Measurements from ENCODE around the gene DMPK.

Gene DMPK

GRCh38 chr19:45770192-45771101 is 11.8 kb downstream of the DMPK start:
- peak; percentile 72 to 77 for DNase-seq (ENCODE audit: low read depth in 2 of 2, low spot score in 1 of 2)

DNA sequence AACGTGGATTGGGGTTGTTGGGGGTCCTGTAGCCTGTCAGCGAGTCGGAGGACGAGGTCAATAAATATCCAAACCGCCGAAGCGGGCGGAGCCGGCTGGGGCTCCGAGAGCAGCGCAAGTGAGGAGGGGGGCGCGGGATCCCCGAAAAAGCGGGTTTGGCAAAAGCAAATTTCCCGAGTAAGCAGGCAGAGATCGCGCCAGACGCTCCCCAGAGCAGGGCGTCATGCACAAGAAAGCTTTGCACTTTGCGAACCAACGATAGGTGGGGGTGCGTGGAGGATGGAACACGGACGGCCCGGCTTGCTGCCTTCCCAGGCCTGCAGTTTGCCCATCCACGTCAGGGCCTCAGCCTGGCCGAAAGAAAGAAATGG is 12.5 kb downstream of the DMPK start:
- no peak for DNase-seq (ENCODE audit: low read depth in 2 of 2, low spot score in 1 of 2)

- peak; percentile 77 to 86 for DNase-seq (ENCODE audit: low read depth in 2 of 2, low spot score in 1 of 2)
Observed at GRCh38 chr19:45768984-45769782, 13.1 kb downstream of the DMPK start, which contains the start of gene SIX5. SIX5 (minus strand) TSS chr19:45769252; CDS start chr19:45768844, 408 bp downstream.

DNA sequence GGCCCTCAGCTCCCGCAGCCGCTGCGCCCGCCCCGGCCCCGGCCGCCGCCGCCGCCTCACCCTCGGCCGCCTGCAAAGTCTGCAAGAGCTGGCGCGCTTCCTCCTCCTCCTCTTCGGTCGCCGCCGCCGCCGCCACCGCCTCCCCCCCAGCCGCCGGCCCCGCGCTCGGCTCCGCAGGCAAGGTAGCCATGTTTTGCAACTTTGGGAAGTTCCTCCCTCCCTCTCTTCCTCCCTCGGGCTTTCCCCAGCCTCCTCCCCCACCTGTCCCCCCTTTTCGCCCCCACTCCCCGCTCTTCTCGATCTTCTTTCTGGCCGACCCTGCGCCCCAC is 13.7 kb downstream of the DMPK start:
- no peak for DNase-seq (ENCODE audit: low read depth in 2 of 2, low spot score in 1 of 2)

GRCh38 chr19:45767881-45768654 is 14.2 kb downstream of the DMPK start:
- DNase-seq (ENCODE audit: low read depth in 2 of 2, low spot score in 1 of 2) = no peak

DNA sequence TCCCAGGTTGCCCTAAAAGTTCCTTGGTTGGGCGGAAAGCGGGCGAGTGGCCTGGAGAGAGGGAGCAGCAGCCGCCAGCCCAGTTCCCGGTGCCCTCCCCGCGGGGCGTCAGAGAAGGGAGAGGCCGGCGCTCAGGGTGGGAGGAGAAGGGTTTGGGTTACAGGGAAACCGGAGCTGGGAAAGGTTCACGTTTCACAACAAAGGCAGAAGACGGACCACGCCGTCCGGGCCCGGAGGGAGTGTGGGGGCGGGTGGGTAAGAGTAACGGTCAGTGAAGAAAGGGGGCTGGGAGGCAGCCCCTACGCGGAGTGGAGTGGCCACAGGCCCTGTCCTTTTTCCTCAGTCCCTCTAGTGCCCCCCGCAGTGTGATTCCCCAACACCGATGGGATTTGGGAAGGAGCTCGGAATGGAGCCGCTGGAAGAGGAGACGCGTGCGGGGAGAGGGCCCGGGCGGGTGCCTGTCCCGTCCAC is 14.8 kb downstream of the DMPK start:
- no peak for DNase-seq (ENCODE audit: low read depth in 2 of 2, low spot score in 1 of 2)

GRCh38 chr19:45766869-45767346 is 15.4 kb downstream of the DMPK start:
- no peak for DNase-seq (ENCODE audit: low read depth in 2 of 2, low spot score in 1 of 2)

- DNase-seq (ENCODE audit: low read depth in 2 of 2, low spot score in 1 of 2) = no peak
Observed at GRCh38 chr19:45766296-45766868, 15.9 kb downstream of the DMPK start.

GRCh38 chr19:45765702-45766295 is 16.5 kb downstream of the DMPK start:
- no peak for DNase-seq (ENCODE audit: low read depth in 2 of 2, low spot score in 1 of 2)

DNA sequence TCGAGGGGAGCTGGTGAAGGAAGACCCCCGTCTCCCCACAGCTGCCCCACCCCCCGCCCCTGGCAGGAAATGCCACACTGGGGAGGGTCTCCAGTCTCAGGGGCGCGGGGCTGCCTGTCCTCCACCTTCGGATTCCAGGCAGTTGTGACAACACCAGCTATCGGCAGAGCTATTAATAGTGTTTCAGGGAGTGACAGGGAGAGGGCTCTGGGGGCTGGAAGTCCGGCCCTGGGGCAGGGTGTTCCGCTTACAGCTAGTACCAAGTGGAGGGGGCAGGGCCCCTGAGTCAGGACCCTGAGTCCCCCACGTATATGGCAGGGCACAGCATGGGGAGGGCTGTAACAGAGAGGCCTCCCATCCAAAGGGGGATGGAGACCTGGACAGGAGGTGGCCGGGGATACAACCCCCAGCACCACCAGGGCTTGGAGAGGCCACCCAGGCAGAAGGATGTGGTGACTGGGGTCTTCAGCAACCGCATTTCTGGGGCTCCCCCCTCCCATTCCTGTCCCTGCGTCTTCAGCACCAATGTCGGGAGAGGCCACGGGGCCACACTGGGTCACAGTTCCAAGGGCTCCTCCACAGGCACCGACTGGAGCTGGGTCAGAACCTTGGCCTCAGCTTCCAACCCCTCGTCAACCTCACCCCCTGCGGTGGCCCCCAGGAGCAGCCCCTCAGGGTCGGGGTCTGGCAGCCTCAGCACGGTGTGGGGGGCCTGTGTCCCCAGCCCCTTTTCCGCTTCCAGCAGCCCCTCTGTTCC is 17.2 kb downstream of the DMPK start:
- no peak for DNase-seq (ENCODE audit: low read depth in 2 of 2, low spot score in 1 of 2)

GRCh38 chr19:45764475-45764874 is 17.8 kb downstream of the DMPK start:
- no peak for DNase-seq (ENCODE audit: low read depth in 2 of 2, low spot score in 1 of 2)

DNA sequence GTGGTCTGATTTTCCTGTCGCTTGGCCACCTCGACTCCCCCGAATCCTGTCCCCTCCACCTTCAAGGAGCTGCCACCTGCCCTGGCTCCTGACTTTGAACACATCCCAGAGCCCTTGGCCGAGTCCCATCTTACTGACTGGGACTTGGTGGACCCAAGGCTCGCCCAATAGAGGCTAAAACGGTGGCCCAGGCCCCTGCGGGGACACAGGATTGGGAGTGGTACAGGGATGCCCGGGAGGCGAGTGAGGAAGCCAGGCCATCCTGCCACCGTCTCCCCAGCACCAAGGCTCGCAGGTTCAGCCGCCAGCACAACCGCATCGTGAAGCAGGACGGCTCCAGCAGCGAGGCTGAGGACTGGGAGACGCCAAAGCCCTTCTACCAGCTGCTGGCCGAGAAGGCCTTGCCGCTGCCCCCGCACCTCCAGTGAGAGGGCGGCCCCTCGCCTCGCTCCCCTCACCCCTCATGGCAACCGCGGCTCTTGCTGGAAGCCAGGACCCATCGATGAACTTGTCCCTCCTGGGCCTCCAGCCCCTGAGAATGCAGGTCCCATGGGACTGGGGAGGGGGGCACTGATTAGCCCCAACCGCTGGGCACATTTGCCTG is 18.5 kb downstream of the DMPK start:
- DNase-seq (ENCODE audit: low read depth in 2 of 2, low spot score in 1 of 2) = no peak

DNA sequence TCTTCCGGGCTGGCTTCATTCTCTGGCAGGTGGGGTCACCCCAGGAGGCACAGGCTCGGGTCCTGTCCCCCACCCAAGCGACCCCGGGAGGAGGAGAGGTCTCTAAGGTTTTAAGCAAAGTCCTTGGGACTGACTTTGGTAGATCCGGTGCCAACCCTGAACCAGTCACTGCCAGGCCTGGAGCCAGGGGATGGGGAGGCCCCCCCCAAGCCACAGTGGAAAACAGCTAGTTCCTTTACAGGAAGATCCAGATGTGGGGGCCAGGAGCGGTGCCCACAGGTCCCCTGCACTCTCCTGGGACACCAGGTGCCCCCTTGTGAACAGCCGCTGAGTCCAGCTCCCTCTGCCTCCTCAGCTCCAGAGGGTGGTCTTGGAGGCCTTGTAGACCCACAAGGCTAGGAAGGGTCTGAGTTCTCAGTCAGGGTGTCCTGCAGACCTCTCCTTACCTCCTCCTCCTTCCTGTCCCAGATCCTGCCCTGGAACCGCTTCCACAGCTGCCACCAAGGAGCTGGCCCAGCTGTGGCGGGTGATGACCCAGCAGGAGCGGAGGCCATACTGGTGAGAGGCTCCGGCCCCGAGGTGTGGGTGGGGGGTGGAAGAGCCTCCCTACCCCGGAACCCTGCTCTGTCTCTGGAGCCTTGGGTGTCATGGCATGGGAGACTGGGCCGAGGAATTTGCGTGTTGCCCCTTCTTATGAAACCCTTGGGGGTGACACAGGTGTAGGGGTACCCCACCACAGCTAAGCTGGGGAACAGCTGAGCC is 19.2 kb downstream of the DMPK start:
- no peak for DNase-seq (ENCODE audit: low read depth in 2 of 2, low spot score in 1 of 2)

DNA sequence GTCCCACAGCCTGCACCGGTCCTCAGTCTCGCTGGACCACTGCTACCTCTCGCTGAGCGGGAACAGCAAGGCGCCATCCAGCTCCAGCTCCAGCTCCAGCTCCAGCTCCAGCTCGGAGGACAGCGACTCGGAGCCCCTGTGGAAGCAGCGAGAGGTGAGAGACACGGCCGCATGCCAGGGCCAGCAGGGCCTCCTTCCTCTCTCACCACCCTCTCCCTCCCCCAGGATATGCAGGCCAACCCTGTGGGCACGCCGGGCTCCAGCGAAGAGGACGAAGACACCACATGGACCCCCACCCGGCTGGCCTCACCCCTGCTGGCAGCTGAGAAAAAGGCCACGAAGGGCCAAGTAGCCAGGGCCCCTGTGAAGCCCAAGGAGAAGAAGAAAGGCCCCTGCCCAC is 20.6 kb downstream of the DMPK start:
- DNase-seq (ENCODE audit: low read depth in 2 of 2, low spot score in 1 of 2) = no peak

- DNase-seq (ENCODE audit: low read depth in 2 of 2, low spot score in 1 of 2) = no peak
Observed at GRCh38 chr19:45758921-45759320, 23.4 kb downstream of the DMPK start.

DNA sequence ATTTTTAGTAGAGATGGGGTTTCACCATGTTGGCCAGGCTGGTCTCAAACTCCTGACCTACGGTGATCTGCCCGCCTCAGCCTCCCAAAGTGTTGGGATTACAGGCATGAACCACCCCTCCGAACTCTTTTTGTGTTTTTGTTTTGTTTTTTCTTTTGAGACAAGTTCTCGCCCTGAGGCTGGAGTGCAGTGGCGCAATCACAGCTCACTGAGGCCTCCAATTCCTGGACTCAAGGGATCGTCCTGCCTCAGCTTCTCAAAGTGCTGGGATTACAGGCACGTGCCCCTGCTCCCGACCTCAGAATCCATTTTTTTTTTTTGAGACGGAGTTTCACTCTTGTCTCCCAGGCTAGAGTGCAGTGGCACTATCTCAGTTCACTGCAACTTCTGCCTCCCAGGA is 24.6 kb downstream of the DMPK start:
- no peak for DNase-seq (ENCODE audit: low read depth in 2 of 2, low spot score in 1 of 2)

GRCh38 chr19:45754323-45754722 is 28.0 kb downstream of the DMPK start:
- DNase-seq (ENCODE audit: low read depth in 2 of 2, low spot score in 1 of 2) = no peak

DNA sequence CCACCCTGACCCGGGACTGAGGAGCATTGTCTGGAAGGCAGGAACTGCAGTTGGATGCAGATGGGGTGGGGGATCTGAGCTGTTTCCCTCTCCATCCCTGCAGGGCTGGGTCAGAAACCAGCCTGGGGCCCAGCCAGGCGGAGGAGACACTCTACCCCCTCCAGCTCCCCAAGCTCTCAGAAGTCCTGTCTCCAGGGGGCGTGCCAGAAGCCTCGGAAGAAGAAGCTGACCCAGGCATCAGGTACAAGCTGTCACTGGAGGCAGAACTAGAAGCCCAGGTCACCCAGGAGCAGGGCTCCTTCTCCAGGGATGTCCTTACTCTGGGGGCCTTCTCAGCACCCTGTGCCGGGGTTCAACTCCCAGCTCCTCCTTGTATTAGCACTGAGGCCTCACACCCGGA is 28.7 kb downstream of the DMPK start:
- DNase-seq (ENCODE audit: low read depth in 2 of 2, low spot score in 1 of 2) = no peak

- no peak for DNase-seq (ENCODE audit: low read depth in 2 of 2, low spot score in 1 of 2)
Observed at GRCh38 chr19:45752639-45753038, 29.7 kb downstream of the DMPK start.
